KOPT-K1 (cell line): Measurements from ENCODE around the gene HOXA11.

Experiments
- H3K27ac ChIP-seq: fragments of 200-600 bp; sonication (generic); 2 replicates; pipeline ENCODE4 v1.5.1; 2016; ENCODE audit warnings: antibody characterized with exemption, mild to moderate bottlenecking, low read depth, low read length; ENCODE audit not compliant: poor library complexity, severe bottlenecking
- H3K36me3 ChIP-seq: fragments of 200-600 bp; sonication (generic); 2 replicates; pipeline ENCODE4 v1.5.1; 2017; ENCODE audit warnings: antibody characterized with exemption, mild to moderate bottlenecking, low read length, moderate library complexity; ENCODE audit not compliant: insufficient read depth
- H3K9me3 ChIP-seq: fragments of 200-600 bp; sonication (generic); 2 replicates; pipeline ENCODE4 v1.5.1; 2017; ENCODE audit warnings: antibody characterized with exemption, low read length, mild to moderate bottlenecking; ENCODE audit not compliant: insufficient read depth, poor library complexity, severe bottlenecking

The HOXA11 gene

GRCh38 chr7:27146491-27147198, 38.4 kb downstream of the HOXA11 start:
- Histone ChIP-seq H3K36me3 (no peaks in the 10 kb centered on the region), H3K9me3 (peaks cover 20% of the 10 kb centered on the region), H3K27ac (no peak overlapping the region)

DNA sequence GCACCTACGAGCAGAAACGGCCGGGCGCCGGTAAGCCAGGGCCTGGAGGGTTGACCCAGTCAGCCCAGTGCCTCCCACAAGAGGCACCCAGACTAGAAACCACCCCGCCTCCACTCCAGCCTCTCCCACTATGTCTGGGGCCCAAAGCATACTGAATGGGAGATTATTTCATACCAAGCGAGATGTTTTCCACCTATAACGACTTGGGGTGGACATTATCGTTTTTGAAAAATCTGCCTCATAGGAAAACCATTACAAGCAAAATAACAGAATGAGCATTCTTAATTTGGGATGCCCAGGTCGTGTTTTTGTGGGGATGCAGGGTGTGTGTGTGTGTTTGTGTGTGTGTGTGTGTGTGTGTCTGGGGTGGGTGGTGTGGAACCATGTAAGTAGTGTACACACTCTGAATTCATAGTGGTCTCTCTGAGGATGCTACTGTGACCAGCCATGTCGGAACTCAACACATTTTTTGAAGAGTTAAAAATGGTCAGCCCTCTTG, 39.1 kb downstream of the HOXA11 start:
- Histone ChIP-seq H3K9me3 (peaks cover 20% of the 10 kb centered on the region), H3K27ac (no peak overlapping the region), H3K36me3 (no peaks in the 10 kb centered on the region)

- no peak overlapping the region for H3K27ac ChIP-seq
- H3K9me3 ChIP-seq, result peaks cover 20% of the 10 kb centered on the region
- no peaks in the 10 kb centered on the region for H3K36me3 ChIP-seq
These were observed 39.7 kb downstream of the HOXA11 start for GRCh38 chr7:27145165-27145913.

DNA sequence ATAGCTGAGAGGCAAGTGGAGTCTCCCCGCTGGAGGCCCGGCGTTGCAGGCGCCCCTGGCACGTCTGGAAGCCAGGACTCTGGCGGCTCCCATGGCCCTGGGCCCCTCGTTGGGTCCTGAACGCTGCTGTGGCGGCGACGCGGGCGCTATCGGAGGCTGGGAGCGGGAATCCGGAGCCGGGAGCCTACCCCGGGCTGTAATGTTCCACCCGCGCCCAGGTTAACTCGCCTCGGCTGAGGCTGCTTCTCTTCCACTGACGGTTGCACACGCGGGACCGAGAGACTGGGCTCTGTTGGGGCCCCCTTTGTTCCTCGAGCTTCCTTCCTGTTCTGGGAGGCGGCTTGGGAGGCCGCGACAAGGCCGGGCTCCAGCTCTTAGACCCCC, 40.3 kb downstream of the HOXA11 start:
- no peak overlapping the region for H3K27ac ChIP-seq
- no peaks in the 10 kb centered on the region for H3K36me3 ChIP-seq
- H3K9me3 ChIP-seq, result peaks cover 20% of the 10 kb centered on the region

DNA sequence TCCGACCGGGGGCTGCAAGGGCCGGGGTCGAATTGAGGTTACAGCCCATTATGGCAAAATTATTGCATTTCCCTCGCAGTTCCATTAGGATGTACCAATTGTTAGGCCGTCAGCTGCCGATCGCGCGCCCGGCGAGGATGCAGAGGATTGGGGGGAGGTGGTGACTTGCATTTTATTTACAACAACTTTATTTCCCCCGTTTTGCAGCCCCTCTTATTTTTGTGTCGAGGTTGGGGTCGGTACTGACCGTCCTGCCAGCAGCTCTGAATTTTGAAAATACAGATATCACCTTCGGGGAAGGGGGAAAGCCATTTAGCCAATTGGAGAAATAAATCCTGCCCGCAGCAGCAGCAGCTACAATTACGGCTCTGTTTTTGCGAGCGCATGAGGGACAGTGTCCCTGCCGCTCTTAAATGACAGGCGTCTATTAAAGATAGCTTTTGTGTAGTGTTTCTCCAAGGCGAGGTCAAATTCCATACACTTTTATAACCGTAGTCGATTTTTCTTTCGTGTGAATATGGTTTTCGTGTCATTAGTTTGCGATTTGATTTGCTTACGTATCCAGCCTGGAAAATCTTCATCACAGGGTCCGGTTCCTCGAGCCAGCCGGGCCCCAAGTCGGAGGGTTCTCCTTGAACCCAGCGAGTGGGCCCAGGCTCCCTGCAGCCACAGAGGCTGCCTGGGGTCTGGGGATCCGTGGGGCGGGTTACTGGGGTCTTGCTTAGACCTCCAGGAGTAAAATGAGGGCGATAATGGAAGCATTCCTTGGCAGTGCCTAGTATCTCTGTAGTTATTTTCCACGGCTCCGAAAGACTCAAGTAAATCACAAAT, 40.9 kb downstream of the HOXA11 start:
- Histone ChIP-seq H3K36me3 (no peaks in the 10 kb centered on the region), H3K27ac (no peak overlapping the region), H3K9me3 (peaks cover 20% of the 10 kb centered on the region)

GRCh38 chr7:27143023-27143949, 41.7 kb downstream of the HOXA11 start, which contains the start of gene HOXA5:
Gene HOXA5, minus strand, starts transcription at chr7:27143681. Its CDS starts 74 bp downstream, at chr7:27143607.
- H3K9me3 ChIP-seq, result peaks cover 20% of the 10 kb centered on the region
- H3K27ac ChIP-seq, result no peak within 1 kb of the TSS

GRCh38 chr7:27142580-27143022, 42.4 kb downstream of the HOXA11 start:
- no peaks in the 10 kb centered on the region for H3K36me3 ChIP-seq

More at GRCh38 chr7:27143023-27143949, 41.7 kb downstream of the HOXA11 start, which contains the start of gene HOXA5:
- no peaks in the 10 kb centered on the region for H3K36me3 ChIP-seq

GRCh38 chr7:27141923-27142579, 43.0 kb downstream of the HOXA11 start:
- Histone ChIP-seq H3K9me3 (peaks cover 20% of the 10 kb centered on the region), H3K36me3 (no peaks in the 10 kb centered on the region), H3K27ac (no peak overlapping the region)

More at GRCh38 chr7:27142580-27143022, 42.4 kb downstream of the HOXA11 start:
- H3K27ac ChIP-seq, result no peak overlapping the region
- H3K9me3 ChIP-seq, result peaks cover 20% of the 10 kb centered on the region

GRCh38 chr7:27141137-27141922, 43.7 kb downstream of the HOXA11 start:
- no peaks in the 10 kb centered on the region for H3K36me3 ChIP-seq
- peaks cover 20% of the 10 kb centered on the region for H3K9me3 ChIP-seq
- H3K27ac ChIP-seq, result no peak overlapping the region

- Histone ChIP-seq H3K36me3 (no peaks in the 10 kb centered on the region), H3K9me3 (peaks cover 20% of the 10 kb centered on the region), H3K27ac (no peak overlapping the region)
These were observed 44.7 kb downstream of the HOXA11 start for GRCh38 chr7:27140126-27140857.

DNA sequence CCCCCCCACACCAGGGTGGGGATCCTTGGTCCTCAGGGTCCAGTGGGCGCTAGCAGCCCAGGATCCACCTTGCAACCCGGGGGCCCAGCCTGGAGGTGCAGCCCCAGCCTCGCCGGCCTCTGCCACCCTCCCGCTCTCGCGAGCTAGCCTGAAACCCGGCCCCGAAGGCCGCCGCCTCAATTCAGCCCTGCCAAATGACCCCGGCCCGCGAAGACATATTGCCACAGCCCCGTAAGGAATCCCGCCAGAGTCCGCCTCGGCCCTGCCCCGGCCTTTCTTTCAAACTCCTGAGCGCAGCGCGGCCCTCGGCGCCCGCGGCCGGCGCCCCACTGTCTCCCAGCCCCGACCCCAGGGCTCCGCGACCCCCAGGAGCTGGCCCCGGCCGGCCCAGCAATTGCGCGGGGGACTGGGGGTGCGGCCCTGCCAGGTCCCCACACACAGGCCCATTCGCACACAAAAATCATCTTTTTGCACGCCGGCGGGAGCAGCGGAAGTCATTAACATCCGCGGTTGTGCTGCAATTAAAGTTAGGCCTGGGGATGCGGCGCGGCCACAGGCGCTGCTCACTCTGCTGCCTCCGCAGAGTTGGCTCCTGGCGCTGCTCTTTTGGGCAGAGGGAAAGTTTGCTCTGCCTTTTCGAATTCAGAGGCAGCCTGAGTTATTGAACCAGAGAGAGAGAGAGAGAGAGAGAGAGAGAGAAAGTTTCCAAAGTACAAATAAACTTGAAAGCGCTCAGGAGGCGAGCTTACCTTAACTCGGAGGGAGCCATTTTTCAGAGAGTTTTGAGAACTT, 45.5 kb downstream of the HOXA11 start:
- Histone ChIP-seq H3K36me3 (no peaks in the 10 kb centered on the region), H3K27ac (no peak overlapping the region), H3K9me3 (peaks cover 14% of the 10 kb centered on the region)

- Histone ChIP-seq H3K27ac (no peak overlapping the region), H3K36me3 (no peaks in the 10 kb centered on the region), H3K9me3 (peaks cover 8% of the 10 kb centered on the region)
These were observed 46.1 kb downstream of the HOXA11 start for GRCh38 chr7:27138985-27139333.
